OCI-LY3 (cell line): ENCODE data around the gene LRRC4C.

Experiments
- H2AFZ ChIP-seq: fragments of 200-600, 300-600 bp; shearing (Covaris generic); 2 replicates; pipeline ENCODE4 v1.6.0; 2014; ENCODE audit warnings: antibody characterized with exemption, low read depth, low read length
- H3K27ac ChIP-seq: fragments of 200-600, 300-600 bp; sonication (generic); 2 replicates; pipeline ENCODE4 v1.5.1; 2014; ENCODE audit warnings: mild to moderate bottlenecking, low read length, moderate library complexity, mixed read lengths
- H3K27me3 ChIP-seq: fragments of 200-600, 300-600 bp; sonication (generic); 2 replicates; pipeline ENCODE4 v1.6.1; 2014; ENCODE audit warnings: low read depth, low read length, mixed read lengths
- H3K36me3 ChIP-seq: fragments of 200-600, 300-600 bp; sonication (generic); replicated peaks from 2 replicates; pipeline ENCODE3; 2014; ENCODE audit warnings: low read depth, low read length, mixed read lengths
- H3K4me1 ChIP-seq: fragments of 300-600, 200-600 bp; sonication (generic); 2 replicates; pipeline ENCODE4 v1.6.1; 2014; ENCODE audit warnings: low read length, mixed read lengths
- H3K4me2 ChIP-seq: fragments of 200-600, 300-600 bp; sonication (generic); 2 replicates; pipeline ENCODE4 v1.6.1; 2014; ENCODE audit warnings: low read length, mixed read lengths
- H3K4me3 ChIP-seq: fragments of 300-600, 200-600 bp; sonication (generic); 2 replicates; pipeline ENCODE4 v1.5.1; 2014; ENCODE audit warnings: antibody characterized with exemption, mild to moderate bottlenecking, low read length, moderate library complexity
- H3K79me2 ChIP-seq: fragments of 300-600, 200-600 bp; shearing (Covaris generic); 2 replicates; pipeline ENCODE4 v1.6.1; 2014; ENCODE audit warnings: mild to moderate bottlenecking, low read length, mixed read lengths
- H3K9ac ChIP-seq: fragments of 300-600, 200-600 bp; shearing (Covaris generic); 2 replicates; pipeline ENCODE4 v1.6.0; 2014; ENCODE audit warnings: mild to moderate bottlenecking, low read length, moderate library complexity
- H3K9me3 ChIP-seq: fragments of 200-600, 300-600 bp; shearing (Covaris generic); 2 replicates; pipeline ENCODE4 v1.6.1; 2014; ENCODE audit warnings: low read length, mixed read lengths; ENCODE audit not compliant: insufficient read depth
- H4K20me1 ChIP-seq: fragments of 200-600, 300-600 bp; sonication (generic); 2 replicates; pipeline ENCODE4 v1.6.1; 2016; ENCODE audit warnings: low read length, mixed read lengths; ENCODE audit not compliant: insufficient read depth
- CTCF ChIP-seq: fragments of 200-600, 300-600 bp; sonication (generic); IDR thresholded peaks from 2 replicates; pipeline ENCODE4 v1.5.1; 2014; ENCODE audit warnings: antibody characterized with exemption, low read length, low read depth
- EZH2phosphoT487 ChIP-seq: fragments of 200-600 bp; shearing (Covaris generic); IDR thresholded peaks from 2 replicates; pipeline ENCODE4 v1.6.1; 2018; ENCODE audit warnings: antibody characterized with exemption, mixed run types, low read depth

The LRRC4C gene

GRCh38 chr11:41392596-41392995, 66.9 kb downstream of the LRRC4C start:
- no peak overlapping the region for H3K4me2 ChIP-seq
- H4K20me1 ChIP-seq = no peaks in the 10 kb centered on the region
- TF ChIP-seq EZH2phosphoT487 (no peak), CTCF (no peak)
- H3K27me3 ChIP-seq = no peaks in the 10 kb centered on the region
- no peaks in the 10 kb centered on the region for H3K9me3 ChIP-seq
- no peaks in the 10 kb centered on the region for H3K79me2 ChIP-seq
- no peak overlapping the region for H2AFZ ChIP-seq
- no peak overlapping the region for H3K4me3 ChIP-seq
- H3K9ac ChIP-seq = no peak overlapping the region
- H3K27ac ChIP-seq = no peak overlapping the region
- H3K4me1 ChIP-seq = no peaks in the 10 kb centered on the region
- H3K36me3 ChIP-seq = no peaks in the 10 kb centered on the region

- Histone ChIP-seq H3K9me3 (no peaks in the 10 kb centered on the region), H3K27ac (no peak overlapping the region), H3K4me1 (no peaks in the 10 kb centered on the region), H2AFZ (no peak overlapping the region), H4K20me1 (no peaks in the 10 kb centered on the region), H3K79me2 (no peaks in the 10 kb centered on the region), H3K36me3 (no peaks in the 10 kb centered on the region), H3K4me3 (no peak overlapping the region), H3K4me2 (no peak overlapping the region), H3K27me3 (no peaks in the 10 kb centered on the region), H3K9ac (no peak overlapping the region)
- TF ChIP-seq EZH2phosphoT487 (no peak), CTCF (no peak)
Measured at GRCh38 chr11:41389623-41390130, 69.8 kb downstream of the LRRC4C start.

GRCh38 chr11:41384329-41384728, 75.1 kb downstream of the LRRC4C start:
- Histone ChIP-seq H3K36me3 (no peaks in the 10 kb centered on the region), H3K4me1 (no peaks in the 10 kb centered on the region), H3K4me3 (no peak overlapping the region), H3K9ac (no peak overlapping the region), H3K79me2 (no peaks in the 10 kb centered on the region), H4K20me1 (no peaks in the 10 kb centered on the region), H3K27ac (no peak overlapping the region), H3K27me3 (no peaks in the 10 kb centered on the region), H3K4me2 (no peak overlapping the region), H3K9me3 (no peaks in the 10 kb centered on the region), H2AFZ (no peak overlapping the region)
- no peak for TF ChIP-seq CTCF
- no peak for TF ChIP-seq EZH2phosphoT487

GRCh38 chr11:41383768-41384167, 75.7 kb downstream of the LRRC4C start:
- TF ChIP-seq EZH2phosphoT487 (no peak), CTCF (no peak)
- no peak overlapping the region for H3K4me2 ChIP-seq
- H3K9me3 ChIP-seq = no peaks in the 10 kb centered on the region
- no peak overlapping the region for H3K9ac ChIP-seq
- H3K79me2 ChIP-seq = no peaks in the 10 kb centered on the region
- H3K36me3 ChIP-seq = no peaks in the 10 kb centered on the region
- H2AFZ ChIP-seq = no peak overlapping the region
- no peak overlapping the region for H3K27ac ChIP-seq
- no peak overlapping the region for H3K4me3 ChIP-seq
- H4K20me1 ChIP-seq = no peaks in the 10 kb centered on the region
- H3K27me3 ChIP-seq = no peaks in the 10 kb centered on the region
- H3K4me1 ChIP-seq = no peaks in the 10 kb centered on the region
